GM18517 (cell line): ENCODE measurements around the gene CELA3B.
"Not testable (repeated sequence)": the region's sequence is repeated elsewhere in the genome, so short reads cannot be mapped to it uniquely, and the experiment has no call there.

Experiments used
- ATAC-seq: cut with Tn5 transposase; IDR thresholded peaks from one replicate; pipeline ENCODE4 v1.9.1; 2021; ENCODE audit warnings: mild to moderate bottlenecking, moderate library complexity; ENCODE audit not compliant: unreplicated experiment

CELA3B gene

GRCh38 chr1:21976703-21977239 is at the start of gene CELA3B:
Gene CELA3B, plus strand, starts transcription at chr1:21977022. Its CDS starts 18 bp downstream, at chr1:21977040.
- ATAC-seq, result not testable (repeated sequence)

DNA sequence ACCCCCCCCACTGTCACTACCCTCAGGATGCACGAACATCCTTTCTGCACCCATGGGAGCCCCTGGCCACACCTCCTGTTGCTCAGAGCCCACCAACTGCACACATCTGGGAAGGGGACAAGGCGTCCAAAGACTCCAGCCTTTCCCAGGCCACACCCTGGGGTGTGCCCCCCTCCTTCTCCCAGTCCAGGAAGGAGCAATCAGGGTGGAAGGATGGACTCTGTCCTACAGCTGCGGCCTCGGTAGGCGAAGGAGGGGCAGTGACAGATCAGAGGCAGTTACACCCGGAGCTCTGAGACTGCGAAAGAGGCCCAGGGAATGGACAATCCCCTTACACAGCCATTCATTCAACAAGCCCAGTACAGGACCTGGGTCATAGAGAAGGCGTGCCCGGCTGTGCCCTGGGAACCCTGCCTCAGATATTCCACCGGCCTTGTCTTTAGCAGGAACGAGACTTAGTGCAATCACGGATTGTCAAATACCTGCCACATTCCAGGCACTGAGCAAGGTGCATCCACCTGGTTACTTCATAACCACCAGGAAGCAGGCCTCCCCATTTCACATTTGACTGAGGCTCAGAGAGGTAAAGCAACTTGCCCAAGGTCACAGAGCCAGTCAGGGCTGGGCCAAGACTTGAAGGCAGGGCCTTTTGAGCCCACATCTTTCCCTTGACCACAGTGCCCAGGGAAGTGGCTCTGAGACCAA is 49.1 kb upstream of the CELA3B start:
- ATAC-seq, result no peak

- ATAC-seq, result no peak
These were observed 46.7 kb upstream of the CELA3B start for GRCh38 chr1:21930080-21930571.

- ATAC-seq, result no peak
These were observed 46.1 kb upstream of the CELA3B start for GRCh38 chr1:21930629-21931170.

GRCh38 chr1:21931171-21932093 is 45.4 kb upstream of the CELA3B start:
- no peak for ATAC-seq

DNA sequence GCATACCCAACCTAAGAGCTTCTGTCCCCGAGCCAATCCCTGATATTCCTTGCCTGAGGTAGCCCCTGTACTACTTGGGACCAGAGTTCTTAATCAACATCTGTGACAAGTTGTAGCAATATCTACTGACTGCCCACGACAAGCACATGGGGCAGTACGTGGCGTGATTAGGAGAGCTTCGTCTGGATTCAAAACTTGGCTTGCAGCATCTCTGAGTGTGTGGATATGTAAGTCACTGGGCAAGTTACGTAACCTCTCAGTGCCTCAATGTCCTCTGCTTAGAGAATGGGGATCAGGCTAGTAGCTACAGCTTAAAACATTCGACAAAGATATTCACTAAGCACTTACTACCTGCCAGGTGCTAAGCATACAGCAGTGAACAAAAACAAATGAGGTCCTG is 44.7 kb upstream of the CELA3B start:
- no peak for ATAC-seq

DNA sequence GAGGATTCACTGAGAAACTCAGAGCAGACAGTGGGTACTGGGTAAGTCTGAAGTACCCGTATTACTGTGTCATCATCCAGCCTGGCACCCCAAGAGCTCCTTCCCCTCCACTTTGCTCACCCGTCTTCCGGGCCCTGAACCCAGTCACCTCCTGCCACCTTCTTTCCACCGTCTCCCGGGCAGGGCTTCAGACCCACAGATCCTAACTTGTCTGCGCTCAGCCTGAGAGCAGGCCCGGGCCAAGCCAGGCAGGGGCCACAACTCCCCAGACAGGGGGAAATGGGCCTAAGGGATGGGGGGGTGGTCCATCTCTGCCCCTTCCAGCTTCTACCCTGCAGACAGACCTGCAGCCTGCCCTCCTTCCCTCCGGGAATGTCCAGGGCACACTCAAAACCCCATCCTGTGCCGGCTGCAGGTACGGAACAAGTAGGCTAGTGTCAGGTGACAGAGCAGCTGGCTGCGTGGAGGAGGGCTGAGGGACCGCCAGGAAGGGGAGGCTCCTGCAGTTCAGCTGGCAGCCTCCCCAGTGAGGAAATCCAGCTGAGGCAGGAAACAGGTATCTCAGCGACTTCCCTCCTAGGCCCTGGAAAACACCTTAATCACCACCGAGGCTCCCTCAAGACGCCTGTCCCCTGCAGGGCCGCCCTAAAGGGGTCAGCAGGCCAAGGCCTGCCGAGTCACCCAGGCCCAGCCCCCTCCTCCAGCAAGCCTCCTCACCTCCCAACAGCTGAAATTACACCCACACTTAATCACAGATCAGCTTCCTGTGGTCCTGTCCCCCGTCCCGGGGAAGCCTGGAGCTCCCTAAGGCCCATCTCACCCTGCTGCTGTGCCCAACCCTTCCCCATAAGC is 43.2 kb upstream of the CELA3B start:
- no peak for ATAC-seq

DNA sequence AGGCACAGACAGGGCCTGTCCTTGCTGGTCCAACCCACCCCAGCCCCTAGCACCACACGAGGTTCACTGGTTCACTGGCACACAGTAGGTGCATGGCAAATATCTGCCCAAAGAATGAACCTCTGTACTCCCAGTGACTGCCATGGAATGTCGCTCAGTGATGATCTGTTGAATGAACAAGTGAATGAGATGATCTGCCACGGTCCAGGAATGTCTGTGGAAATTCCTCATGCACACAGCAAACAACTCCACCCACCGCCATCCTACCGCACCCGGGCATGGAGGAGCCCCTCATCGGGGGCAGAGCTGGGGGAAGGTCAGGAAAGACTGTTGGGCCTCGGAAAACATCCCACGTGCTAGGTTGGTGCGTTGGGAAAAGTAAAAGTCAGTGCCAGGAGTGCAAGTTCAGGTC is 41.4 kb upstream of the CELA3B start:
- no peak for ATAC-seq

DNA sequence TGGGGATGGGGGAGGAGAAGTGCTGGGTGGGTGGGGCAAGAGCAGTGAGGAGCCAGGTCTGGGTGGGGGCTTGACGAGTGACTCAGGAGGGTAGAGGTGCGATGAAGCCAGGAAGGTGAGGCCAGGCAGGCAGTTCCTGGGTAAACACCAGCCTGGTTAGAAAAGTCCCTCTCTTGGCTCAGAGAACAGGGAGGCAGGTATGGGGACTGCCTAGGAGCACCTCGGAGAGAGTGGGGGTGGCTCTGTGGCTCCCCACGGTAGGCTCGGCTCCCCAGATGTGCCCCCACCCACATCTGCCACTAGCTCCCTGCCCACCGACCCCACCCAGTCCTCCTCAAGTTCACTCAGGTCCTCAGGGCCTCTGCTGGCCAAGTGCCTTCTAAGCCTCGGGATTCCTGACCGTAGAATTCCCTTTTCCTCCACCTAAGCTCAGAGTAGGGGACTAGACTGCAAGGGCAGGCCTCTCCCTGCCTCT is 40.9 kb upstream of the CELA3B start:
- no peak for ATAC-seq

DNA sequence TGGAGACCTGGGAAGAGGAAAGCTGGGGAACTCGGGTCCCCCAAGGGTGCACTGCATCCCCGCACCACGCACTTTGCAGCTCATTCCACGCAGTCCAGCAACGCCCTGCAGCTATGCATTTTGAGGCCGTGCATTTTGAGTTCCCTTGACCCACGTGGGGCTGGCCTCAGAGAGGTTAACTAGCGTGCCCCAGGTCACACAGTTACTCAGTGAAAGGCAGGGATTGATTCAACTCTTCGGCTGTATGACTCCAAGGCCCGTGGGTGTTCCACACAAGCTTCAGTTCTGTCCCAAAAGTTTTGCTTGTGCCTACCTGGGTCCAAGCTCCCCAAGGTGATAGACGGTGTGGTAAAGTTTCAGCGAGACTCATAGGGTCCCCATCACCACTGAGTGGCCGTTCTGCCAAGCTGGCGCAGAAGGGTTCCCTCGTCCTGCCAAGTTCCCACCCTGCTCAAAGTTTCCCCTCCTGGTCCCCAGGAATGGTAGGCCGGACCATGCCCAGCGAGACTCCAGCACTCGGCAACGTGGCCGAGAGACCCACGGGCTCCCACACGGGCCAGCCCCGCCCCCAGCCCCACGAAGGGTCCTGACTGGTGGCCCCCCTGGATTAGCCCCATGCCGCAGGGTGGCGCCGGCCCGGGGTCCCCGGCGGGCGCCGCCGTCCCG is 40.3 kb upstream of the CELA3B start:
- no peak for ATAC-seq

DNA sequence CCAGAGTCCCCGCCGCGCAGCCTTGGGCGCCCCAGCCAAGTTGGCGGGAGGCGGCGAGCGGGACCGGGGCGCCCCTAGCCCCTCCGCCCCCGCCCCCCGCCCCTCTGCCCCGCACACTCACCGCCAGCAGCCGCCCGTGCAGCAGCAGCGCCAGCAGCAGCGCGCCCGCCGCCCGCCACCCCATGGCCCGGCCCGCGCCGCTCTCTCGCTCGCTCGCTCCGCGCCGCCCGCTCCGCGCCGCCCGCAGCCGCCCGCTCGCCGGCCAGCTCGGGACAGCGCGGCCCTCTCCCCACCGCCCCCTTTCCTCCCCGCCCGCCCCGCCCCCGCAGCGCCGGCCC is 39.8 kb upstream of the CELA3B start, which contains the start of gene HSPG2:
Gene HSPG2, minus strand, starts transcription at position 277 of the 338 bp plus-strand sequence. Its CDS starts 93 bp downstream, at position 184.
- no peak for ATAC-seq

DNA sequence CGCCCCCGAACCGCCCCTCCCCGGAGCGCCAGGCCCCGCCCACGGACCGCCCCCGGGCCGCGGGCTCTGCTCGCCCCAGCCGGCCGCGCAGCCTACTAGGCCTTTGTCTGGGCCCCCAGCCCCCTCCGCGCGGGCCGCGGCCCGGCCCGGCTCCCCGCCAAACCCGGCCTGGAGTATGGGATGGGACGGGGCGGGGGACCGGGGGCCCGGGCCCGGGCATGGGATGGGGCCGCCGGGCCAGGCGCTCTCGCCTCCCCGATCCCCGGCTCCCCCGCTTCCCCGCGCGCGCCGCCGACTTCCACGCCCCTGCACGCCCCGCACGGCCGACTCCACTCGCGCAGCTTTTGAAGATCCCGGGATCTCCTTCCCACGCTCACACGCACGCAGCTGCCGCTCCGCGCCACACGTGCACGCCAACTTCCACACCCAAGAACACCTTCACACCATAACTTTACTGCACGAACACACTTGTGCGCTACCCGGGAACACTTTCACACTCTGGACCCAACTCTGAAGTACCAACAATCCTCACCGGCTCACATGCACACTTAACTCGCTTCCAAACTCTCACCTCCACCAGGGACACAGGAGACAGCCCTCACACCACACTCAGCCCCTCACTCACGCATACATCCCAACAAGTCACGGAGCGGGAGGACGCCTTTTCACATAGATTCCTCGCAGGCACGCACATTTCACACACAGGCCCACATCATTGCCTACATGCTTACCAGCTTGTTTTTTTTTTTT is 39.3 kb upstream of the CELA3B start:
- no peak for ATAC-seq

GRCh38 chr1:21938732-21939538 is 37.9 kb upstream of the CELA3B start:
- no peak for ATAC-seq

DNA sequence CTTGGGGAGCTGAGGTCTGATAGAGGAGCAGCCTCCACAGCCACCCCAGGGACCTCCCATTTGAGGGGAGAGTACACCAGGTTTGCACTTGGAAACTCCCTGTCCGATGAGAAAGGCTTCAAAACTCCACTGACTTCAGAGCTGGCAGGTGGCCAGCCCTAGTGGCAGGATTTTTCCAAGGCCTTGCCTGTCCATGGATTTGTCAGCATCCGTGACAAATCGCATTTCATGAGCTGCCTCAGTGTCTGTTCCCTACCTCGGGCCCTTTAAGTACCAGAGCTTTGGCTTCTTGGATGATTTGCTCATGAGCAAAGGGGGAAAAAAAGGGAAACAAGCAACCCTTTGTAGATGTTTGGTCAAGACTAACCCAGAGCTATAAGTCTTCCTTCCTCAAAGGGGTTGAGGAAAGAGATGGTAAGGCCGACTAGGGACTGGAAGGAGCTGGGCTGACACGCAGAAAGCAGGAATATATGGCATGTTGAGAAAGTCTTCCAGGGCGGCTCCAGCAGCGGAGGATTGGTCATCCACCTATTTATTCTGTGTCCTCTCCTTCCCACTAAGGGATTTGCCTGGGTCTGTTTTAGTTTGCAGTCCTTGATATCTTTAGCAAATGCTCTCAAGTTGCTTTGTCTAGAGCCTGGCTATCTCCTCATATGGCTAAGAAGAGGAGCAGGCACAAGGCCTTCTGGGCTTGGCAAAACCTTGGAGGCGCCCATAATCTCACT is 37.0 kb upstream of the CELA3B start:
- no peak for ATAC-seq

DNA sequence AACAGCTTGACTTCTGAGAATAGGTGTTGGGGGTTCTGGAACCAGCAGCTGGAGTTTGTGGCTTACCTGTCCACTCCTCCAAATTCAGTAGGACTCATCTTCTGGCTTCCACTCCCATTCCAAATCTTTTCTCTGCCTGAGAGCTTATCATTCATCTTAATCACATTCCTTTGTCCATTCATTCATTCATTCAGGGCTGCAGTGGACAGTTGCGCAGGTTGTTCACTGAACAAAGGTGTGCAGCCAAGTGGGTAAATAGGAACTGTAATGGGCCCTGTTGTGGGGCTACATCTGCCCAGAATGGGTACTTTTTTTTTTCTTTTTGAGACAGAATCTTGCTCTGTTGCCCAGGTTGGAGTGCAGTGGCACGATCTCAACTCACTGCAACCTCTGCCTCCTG is 36.3 kb upstream of the CELA3B start:
- no peak for ATAC-seq

DNA sequence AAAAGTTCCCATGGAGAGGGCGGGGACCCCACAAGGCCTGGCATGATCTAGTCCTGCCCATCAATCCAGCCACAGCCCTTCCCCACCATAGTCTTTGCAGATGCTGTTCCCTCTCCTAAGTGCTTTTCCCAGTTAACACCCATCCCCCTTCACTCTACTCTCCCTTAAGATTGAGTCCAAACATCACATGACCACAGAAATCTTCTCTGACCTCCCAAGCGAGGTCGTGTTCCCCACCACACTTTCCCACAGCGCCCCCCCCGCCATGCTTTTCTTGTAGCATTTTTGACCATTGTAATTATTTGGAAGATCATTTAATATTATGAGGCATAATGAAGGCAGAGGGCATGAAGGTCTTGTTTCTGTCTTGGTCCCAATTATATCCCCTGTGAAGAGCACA is 35.5 kb upstream of the CELA3B start:
- no peak for ATAC-seq

- no peak for ATAC-seq
These were observed 34.4 kb upstream of the CELA3B start for GRCh38 chr1:21942464-21942863.
